SK-N-SH (cell line): ENCODE measurements around the gene MMP28. TPM values are rescaled to one million over a fixed set of nuclear protein-coding genes. Genes with fewer than 3 reads are reported as not detected.

Experiments
- CTCF ChIA-PET: fragments of 300-600, 350-600 bp; formaldehyde crosslinking; extraction: SDS; loops from one replicate; lab custom pipeline; 2021; lab: Yijun Ruan, JAX
- POLR2A ChIA-PET: fragments of 350-600 bp; sonication (Branson Sonifier 250); formaldehyde crosslinking; extraction: SDS; loops from one replicate; lab custom pipeline; 2020; ENCODE audit warnings: antibody characterized with exemption, inconsistent platforms; lab: Yijun Ruan, JAX
- DNase-seq: peaks from one replicate; pipeline ENCODE4 v3.0.0; 2012
- H2AFZ ChIP-seq: fragments of 200-600 bp; sonication (generic); 2 replicates; pipeline ENCODE4 v1.8.1; 2016; ENCODE audit warnings: antibody characterized with exemption, mild to moderate bottlenecking, low read depth
- H3F3A ChIP-seq: fragments of 200-600 bp; sonication (generic); replicated peaks from 2 replicates; pipeline ENCODE3; 2016; ENCODE audit warnings: antibody characterized with exemption, mild to moderate bottlenecking; ENCODE audit not compliant: insufficient read depth
- H3K27ac ChIP-seq, 2 experiments: fragments of 200-500 bp in 1 of 2; fragments of 200-600 bp in 1 of 2; sonication (Bioruptor generic) in 1 of 2; sonication (generic), shearing (Covaris generic) in 1 of 2; 2 replicates each; pipeline versions ENCODE4 v1.5.1 to v1.6.1; 2014 to 2016; ENCODE audit warnings: low read depth in 2 of 2, inconsistent platforms in 1 of 2, low read length in 1 of 2, mild to moderate bottlenecking in 1 of 2, mixed read lengths in 1 of 2
- H3K27me3 ChIP-seq: fragments of 200-600 bp; sonication (generic), shearing (Covaris generic); 2 replicates; pipeline ENCODE4 v1.6.1; 2016; ENCODE audit warnings: mixed run types; ENCODE audit not compliant: insufficient read depth
- H3K36me3 ChIP-seq, 2 experiments: fragments of 200-500 bp in 1 of 2; fragments of 200-600 bp in 1 of 2; sonication (Bioruptor generic) in 1 of 2; sonication (generic) in 1 of 2; replicated peaks in 1 of 2; 2 replicates each; pipeline versions ENCODE3 to v1.5.1; 2014 to 2016; ENCODE audit warnings: low read length in 1 of 2, mild to moderate bottlenecking in 1 of 2; ENCODE audit not compliant: insufficient read depth in 2 of 2, control insufficient read depth in 1 of 2
- H3K4me1 ChIP-seq, 2 experiments: fragments of 200-500 bp in 1 of 2; fragments of 200-600 bp in 1 of 2; sonication (Bioruptor generic) in 1 of 2; sonication (generic), shearing (Covaris generic) in 1 of 2; 2 replicates each; pipeline versions ENCODE4 v1.5.1 to v1.6.1; 2014 to 2016; ENCODE audit warnings: low read depth in 1 of 2, low read length in 1 of 2, mixed run types in 1 of 2; ENCODE audit not compliant: insufficient read depth in 2 of 2, control insufficient read depth in 1 of 2
- H3K4me2 ChIP-seq: fragments of 200-600 bp; sonication (generic), shearing (Covaris generic); 2 replicates; pipeline ENCODE4 v1.6.1; 2017; ENCODE audit warnings: mixed run types
- H3K4me3 ChIP-seq, 2 experiments: fragments of 200-500 bp in 1 of 2; fragments of 200-600 bp in 1 of 2; sonication (Bioruptor generic) in 1 of 2; sonication (generic), shearing (Covaris generic) in 1 of 2; 2 replicates each; pipeline versions ENCODE4 v1.5.1 to v1.8.1; 2014 to 2016; ENCODE audit warnings: low read depth in 2 of 2, inconsistent platforms in 1 of 2, low read length in 1 of 2, mild to moderate bottlenecking in 1 of 2, mixed read lengths in 1 of 2, moderate library complexity in 1 of 2
- H3K79me2 ChIP-seq: fragments of 200-600 bp; sonication (generic); 2 replicates; pipeline ENCODE4 v1.8.1; 2017; ENCODE audit warnings: mild to moderate bottlenecking; ENCODE audit not compliant: insufficient read depth
- H3K9ac ChIP-seq: fragments of 200-600 bp; sonication (generic); 2 replicates; pipeline ENCODE4 v1.6.1; 2017; ENCODE audit warnings: mixed run types
- H3K9me2 ChIP-seq: fragments of 200-600 bp; sonication (generic); 2 replicates; pipeline ENCODE4 v1.6.1; 2017; ENCODE audit warnings: mixed run types
- H3K9me3 ChIP-seq: fragments of 200-600 bp; sonication (generic); 2 replicates; pipeline ENCODE4 v1.6.1; 2017; ENCODE audit warnings: mixed run types, mild to moderate bottlenecking, moderate library complexity
- H4K20me1 ChIP-seq: fragments of 200-600 bp; sonication (generic); 2 replicates; pipeline ENCODE4 v1.6.1; 2017; ENCODE audit warnings: mild to moderate bottlenecking, mixed run types; ENCODE audit not compliant: insufficient read depth
- CHD2 ChIP-seq: fragments of 150-350 bp; IDR thresholded peaks from 2 replicates; pipeline ENCODE4 v1.6.1; 2018; ENCODE audit warnings: low read length; ENCODE audit not compliant: partially characterized antibody
- EZH2phosphoT487 ChIP-seq: fragments of 200-600 bp; sonication (generic); IDR thresholded peaks from 2 replicates; pipeline ENCODE4 v1.6.1; 2017; ENCODE audit warnings: low read depth, mixed run types, mild to moderate bottlenecking, antibody characterized with exemption, moderate library complexity, borderline replicate concordance
- FOSL2 ChIP-seq: IDR thresholded peaks from 2 replicates; pipeline ENCODE4 v1.4.0; 2012; ENCODE audit warnings: low read depth, mild to moderate bottlenecking, moderate library complexity, borderline replicate concordance
- FOXM1 ChIP-seq: IDR thresholded peaks from 2 replicates; pipeline ENCODE4 v1.4.0; 2012; ENCODE audit warnings: low read depth, mild to moderate bottlenecking
- NFIC ChIP-seq: IDR thresholded peaks from 2 replicates; pipeline ENCODE4 v1.4.0; 2012; ENCODE audit warnings: borderline replicate concordance
- NRF1 ChIP-seq: IDR thresholded peaks from 2 replicates; pipeline ENCODE4 v1.6.1; 2012; ENCODE audit warnings: low read depth, mild to moderate bottlenecking, low read length
- RAD21 ChIP-seq: IDR thresholded peaks from 2 replicates; pipeline ENCODE4 v1.6.1; 2012; ENCODE audit warnings: mild to moderate bottlenecking, low read length
- SIN3A ChIP-seq: IDR thresholded peaks from 2 replicates; pipeline ENCODE4 v1.6.1; 2012; ENCODE audit warnings: low read depth, mild to moderate bottlenecking, low read length, moderate library complexity, borderline replicate concordance
- SMC3 ChIP-seq: IDR thresholded peaks from 2 replicates; pipeline ENCODE4 v1.6.1; 2012; ENCODE audit warnings: low read depth, low read length, improper control_type of control experiment
- TCF12 ChIP-seq: IDR thresholded peaks from 2 replicates; pipeline ENCODE4 v1.4.0; 2012
- WGBS: methylation state at CpG from one replicate; pipeline ENCODE4 v1.1.6; 2017; ENCODE audit warnings: low lambda C conversion rate; 5-methylcytosine and 5-hydroxymethylcytosine counted together
- polyA plus RNA-seq, 3 experiments: library from polyadenylated mRNA; depleted of rRNA; stranded (reverse); fragments of >200 nt; gene quantifications; 2 replicates each; pipeline ENCODE4 v1.2.3, GENCODE V29; 2012
- TF ChIP-seq, protein P1 (sequence below): fragments of 150-350 bp; IDR thresholded peaks from 2 replicates; pipeline ENCODE4 v1.6.1; 2016; ENCODE audit warnings: mild to moderate bottlenecking, low read depth, low read length
- TF ChIP-seq, protein P2 (sequence below): IDR thresholded peaks from 2 replicates; pipeline ENCODE4 v1.4.0; 2012; ENCODE audit warnings: low read depth, borderline replicate concordance
- TF ChIP-seq, protein P3 (sequence below): IDR thresholded peaks from 2 replicates; pipeline ENCODE4 v1.6.1; 2012; ENCODE audit warnings: mild to moderate bottlenecking, low read depth, low read length, moderate library complexity

Gene MMP28
- polyA plus RNA-seq, 1 of the 3 experiments (the other 2 are of a cell fraction): 0.33 TPM

DNA sequence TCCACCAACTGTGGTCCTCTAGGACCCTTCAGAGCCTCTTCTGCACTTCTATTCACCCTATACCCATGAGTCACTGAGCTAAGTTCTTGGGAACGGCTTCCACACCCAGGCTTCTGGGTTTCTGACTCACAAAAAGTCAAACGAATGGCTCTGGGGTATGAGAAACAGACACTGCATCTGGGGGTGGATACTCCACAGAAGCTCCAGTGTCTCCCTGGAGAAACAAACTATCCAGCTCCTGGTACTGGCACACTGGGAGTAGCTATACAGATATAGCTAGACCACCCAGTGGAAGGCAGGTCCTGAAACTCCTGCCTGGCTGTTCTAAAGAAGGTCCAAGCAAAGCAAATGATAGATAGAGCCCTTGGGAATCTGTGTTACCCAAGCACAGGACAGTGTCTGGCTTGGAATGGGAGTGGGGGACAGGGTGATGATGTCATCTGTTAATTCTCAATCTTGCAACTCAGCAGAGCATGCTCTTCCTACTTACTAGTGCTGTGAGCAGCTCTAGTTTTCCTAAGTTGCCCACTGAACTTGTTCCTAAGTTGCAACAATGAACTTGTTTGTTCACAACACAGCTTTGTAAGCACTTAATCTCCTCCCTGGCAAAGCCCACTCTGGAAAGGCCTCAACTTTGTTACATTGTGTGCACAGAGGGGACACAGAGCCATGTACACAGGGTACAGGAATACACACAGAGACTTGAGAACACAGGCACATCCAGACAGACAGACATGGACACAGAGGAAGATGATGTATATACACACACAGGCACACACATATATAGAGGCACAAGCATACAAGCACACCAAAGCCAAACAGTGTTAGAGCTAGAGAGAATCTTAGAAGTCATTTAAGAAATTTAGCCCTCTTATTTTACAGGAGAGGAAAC is 6.7 kb downstream of the MMP28 start:
- H3K9me2 ChIP-seq: no peaks in the 10 kb centered on the region
- H3K4me2 ChIP-seq: peak overlapping the region; percentile 14; the same call in 1 of the 2 replicates
- H3K9ac ChIP-seq: no peak overlapping the region
- peaks cover 15% of the 10 kb centered on the region for H3K27me3 ChIP-seq
- WGBS: 0% methylated on average over 2 of the region's 2 CpGs
- peak; percentile 44 for DNase-seq
- H3K4me1 ChIP-seq: peaks cover 0 to 48% of the 10 kb centered on the region in 2 experiments; a peak in 3 of 4 replicates
- peak overlapping the region; percentile 63 to 79 for H3K27ac ChIP-seq
- ChIA-PET POLR2A (interaction anchor here (0.6 to 1.2 kb wide), 4 partner anchors 11 to 21 kb away, joined by 3 to 7 read pairs (median 4); partner anchors contain the start of gene TAF15), CTCF (interaction anchor here (0.9 to 6.6 kb wide), 7 partner anchors 11 to 175 kb away, joined by 3 to 100 read pairs (median 10); partner anchors contain the start of gene TAF15)
- H3K36me3 ChIP-seq: no peaks in the 10 kb centered on the region
- no peaks in the 10 kb centered on the region for H4K20me1 ChIP-seq
- no peaks in the 10 kb centered on the region for H3K79me2 ChIP-seq
- peak overlapping the region; percentile 20; the same call in 1 of the 2 replicates for H2AFZ ChIP-seq
- TF ChIP-seq SMC3: no peak
- TF ChIP-seq, protein P1, sequence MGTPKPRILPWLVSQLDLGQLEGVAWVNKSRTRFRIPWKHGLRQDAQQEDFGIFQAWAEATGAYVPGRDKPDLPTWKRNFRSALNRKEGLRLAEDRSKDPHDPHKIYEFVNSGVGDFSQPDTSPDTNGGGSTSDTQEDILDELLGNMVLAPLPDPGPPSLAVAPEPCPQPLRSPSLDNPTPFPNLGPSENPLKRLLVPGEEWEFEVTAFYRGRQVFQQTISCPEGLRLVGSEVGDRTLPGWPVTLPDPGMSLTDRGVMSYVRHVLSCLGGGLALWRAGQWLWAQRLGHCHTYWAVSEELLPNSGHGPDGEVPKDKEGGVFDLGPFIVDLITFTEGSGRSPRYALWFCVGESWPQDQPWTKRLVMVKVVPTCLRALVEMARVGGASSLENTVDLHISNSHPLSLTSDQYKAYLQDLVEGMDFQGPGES: no peak
- TF ChIP-seq FOXM1: no peak
- no peak for TF ChIP-seq RAD21
- no peak for TF ChIP-seq EZH2phosphoT487
- TF ChIP-seq, protein P2, sequence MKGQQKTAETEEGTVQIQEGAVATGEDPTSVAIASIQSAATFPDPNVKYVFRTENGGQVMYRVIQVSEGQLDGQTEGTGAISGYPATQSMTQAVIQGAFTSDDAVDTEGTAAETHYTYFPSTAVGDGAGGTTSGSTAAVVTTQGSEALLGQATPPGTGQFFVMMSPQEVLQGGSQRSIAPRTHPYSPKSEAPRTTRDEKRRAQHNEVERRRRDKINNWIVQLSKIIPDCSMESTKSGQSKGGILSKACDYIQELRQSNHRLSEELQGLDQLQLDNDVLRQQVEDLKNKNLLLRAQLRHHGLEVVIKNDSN: no peak
- TF ChIP-seq NRF1: no peak
- peak; percentile 24; the same call in 1 of the 2 replicates for TF ChIP-seq TCF12
- TF ChIP-seq FOSL2: peak; percentile 53; the same call in 1 of the 2 replicates
- TF ChIP-seq, protein P3, sequence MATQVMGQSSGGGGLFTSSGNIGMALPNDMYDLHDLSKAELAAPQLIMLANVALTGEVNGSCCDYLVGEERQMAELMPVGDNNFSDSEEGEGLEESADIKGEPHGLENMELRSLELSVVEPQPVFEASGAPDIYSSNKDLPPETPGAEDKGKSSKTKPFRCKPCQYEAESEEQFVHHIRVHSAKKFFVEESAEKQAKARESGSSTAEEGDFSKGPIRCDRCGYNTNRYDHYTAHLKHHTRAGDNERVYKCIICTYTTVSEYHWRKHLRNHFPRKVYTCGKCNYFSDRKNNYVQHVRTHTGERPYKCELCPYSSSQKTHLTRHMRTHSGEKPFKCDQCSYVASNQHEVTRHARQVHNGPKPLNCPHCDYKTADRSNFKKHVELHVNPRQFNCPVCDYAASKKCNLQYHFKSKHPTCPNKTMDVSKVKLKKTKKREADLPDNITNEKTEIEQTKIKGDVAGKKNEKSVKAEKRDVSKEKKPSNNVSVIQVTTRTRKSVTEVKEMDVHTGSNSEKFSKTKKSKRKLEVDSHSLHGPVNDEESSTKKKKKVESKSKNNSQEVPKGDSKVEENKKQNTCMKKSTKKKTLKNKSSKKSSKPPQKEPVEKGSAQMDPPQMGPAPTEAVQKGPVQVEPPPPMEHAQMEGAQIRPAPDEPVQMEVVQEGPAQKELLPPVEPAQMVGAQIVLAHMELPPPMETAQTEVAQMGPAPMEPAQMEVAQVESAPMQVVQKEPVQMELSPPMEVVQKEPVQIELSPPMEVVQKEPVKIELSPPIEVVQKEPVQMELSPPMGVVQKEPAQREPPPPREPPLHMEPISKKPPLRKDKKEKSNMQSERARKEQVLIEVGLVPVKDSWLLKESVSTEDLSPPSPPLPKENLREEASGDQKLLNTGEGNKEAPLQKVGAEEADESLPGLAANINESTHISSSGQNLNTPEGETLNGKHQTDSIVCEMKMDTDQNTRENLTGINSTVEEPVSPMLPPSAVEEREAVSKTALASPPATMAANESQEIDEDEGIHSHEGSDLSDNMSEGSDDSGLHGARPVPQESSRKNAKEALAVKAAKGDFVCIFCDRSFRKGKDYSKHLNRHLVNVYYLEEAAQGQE: 0 out of 2 replicates have a peak, but pooled peaks have one; percentile 7
- TF ChIP-seq SIN3A: no peak
- TF ChIP-seq NFIC: no peak
- TF ChIP-seq CHD2: no peak
- H3F3A ChIP-seq: peaks cover 9% of the 10 kb centered on the region
- H3K9me3 ChIP-seq: no peaks in the 10 kb centered on the region
- H3K4me3 ChIP-seq: no peak overlapping the region
